ENCODE results near the gene DIO1. TPM values are rescaled to one million over a fixed set of nuclear protein-coding genes. Genes with fewer than 3 reads are reported as not detected.

Gene DIO1
- total RNA-seq, 1 experiment from 2014 or later = not detected

DNA sequence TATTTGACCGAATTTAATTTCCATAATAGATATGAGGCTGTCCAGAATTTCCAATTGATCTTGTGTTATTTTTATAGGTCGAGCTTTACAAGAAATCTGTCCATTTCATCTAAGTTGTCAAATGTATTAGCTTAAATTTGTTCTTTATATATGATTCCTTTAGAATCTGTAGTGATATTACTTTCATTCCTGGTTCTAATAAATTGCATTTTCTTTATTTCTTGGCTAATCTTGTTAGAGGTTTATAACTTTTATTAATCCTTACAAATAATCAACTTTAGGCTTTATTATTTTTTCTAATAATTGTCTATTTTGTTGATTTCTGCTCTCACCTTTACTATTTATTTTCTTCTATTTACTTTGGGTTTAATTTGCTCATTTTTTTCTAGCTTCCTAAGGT lies 37.5 kb downstream of the DIO1 start (continued):
- TF ChIP-seq, protein P1, sequence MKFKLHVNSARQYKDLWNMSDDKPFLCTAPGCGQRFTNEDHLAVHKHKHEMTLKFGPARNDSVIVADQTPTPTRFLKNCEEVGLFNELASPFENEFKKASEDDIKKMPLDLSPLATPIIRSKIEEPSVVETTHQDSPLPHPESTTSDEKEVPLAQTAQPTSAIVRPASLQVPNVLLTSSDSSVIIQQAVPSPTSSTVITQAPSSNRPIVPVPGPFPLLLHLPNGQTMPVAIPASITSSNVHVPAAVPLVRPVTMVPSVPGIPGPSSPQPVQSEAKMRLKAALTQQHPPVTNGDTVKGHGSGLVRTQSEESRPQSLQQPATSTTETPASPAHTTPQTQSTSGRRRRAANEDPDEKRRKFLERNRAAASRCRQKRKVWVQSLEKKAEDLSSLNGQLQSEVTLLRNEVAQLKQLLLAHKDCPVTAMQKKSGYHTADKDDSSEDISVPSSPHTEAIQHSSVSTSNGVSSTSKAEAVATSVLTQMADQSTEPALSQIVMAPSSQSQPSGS (CRISPR knock-in tag; IDR thresholded peaks at IDR 0.05; ENCODE audit: borderline replicate concordance, low read depth) = no peak
- TF ChIP-seq, protein P2, sequence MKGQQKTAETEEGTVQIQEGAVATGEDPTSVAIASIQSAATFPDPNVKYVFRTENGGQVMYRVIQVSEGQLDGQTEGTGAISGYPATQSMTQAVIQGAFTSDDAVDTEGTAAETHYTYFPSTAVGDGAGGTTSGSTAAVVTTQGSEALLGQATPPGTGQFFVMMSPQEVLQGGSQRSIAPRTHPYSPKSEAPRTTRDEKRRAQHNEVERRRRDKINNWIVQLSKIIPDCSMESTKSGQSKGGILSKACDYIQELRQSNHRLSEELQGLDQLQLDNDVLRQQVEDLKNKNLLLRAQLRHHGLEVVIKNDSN (CRISPR knock-in tag; IDR thresholded peaks at IDR 0.05) = no peak

DNA sequence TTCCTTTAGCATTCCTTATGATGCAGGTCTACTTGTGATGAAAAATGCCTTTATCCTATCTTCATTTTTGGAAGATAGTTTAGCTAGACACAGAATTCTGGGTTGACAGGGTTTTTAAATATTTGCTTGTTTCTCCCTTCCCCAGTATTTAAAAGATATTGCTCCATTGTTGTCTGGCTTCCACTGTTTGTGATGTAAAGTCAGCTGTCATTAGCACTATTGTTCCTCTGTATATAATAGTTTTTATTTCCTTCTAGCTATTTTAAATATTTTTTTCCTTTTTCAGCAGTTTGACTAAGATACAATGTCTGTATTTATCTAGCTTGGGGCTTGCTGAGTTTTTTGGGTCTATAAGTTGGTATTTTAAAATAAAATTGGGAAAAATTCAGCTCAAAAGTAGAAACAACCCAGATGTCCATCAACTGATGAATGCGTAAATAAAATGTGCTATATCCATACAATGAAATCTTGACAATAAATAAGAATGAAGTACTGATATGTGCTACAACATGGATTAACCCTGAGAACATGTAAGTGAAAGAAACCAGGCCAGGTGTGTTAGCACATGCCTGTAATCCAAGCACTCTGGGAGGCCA lies 40.3 kb downstream of the DIO1 start:
- H3K9me3 Mint-ChIP-seq = peaks cover 35% of the 10 kb centered on the region
- no peaks in the 10 kb centered on the region for H3K27me3 Mint-ChIP-seq (ENCODE audit: low read depth)
- TF ChIP-seq ZNF317 (CRISPR knock-in tag; IDR thresholded peaks at IDR 0.05; ENCODE audit: borderline replicate concordance, low read depth) = peak; percentile 93
- TF ChIP-seq ESRRA (CRISPR knock-in tag; IDR thresholded peaks at IDR 0.05; ENCODE audit: borderline replicate concordance) = no peak
- no peak for DNase-seq (ENCODE audit: low spot score)
- H3K4me1 Mint-ChIP-seq = no peaks in the 10 kb centered on the region
- H3K36me3 Mint-ChIP-seq = peaks cover 24% of the 10 kb centered on the region
- no peak for ATAC-seq
- CTCF ChIA-PET = interaction anchor here (0.8 to 1.2 kb wide), 2 partner anchors 9 to 12 kb away, joined by 3 read pairs; partner anchors contain the start of genes IFT25 and LRRC42
- H3K27ac Mint-ChIP-seq = no peak overlapping the region
- no peak overlapping the region for H3K4me3 Mint-ChIP-seq
- POLR2A ChIA-PET = no interaction called here

DNA sequence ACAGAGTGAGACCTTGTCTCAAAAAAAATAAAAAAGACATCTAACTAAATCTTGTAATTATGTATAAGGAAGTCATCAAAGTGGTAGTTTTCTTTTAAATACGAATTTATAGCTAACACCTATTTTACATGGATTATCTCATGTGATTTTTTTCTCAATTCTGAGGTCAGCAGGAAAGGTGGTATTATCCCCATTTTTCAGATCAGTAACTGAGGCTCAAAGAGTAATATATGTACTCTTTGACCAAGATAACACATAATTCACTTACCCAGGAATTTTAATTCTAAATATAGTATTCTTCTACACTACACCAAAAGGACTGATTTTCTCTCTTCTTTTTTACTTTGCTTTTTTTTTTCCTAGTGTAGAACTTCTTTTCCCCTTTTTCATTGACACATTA lies 42.4 kb downstream of the DIO1 start:
- DNase-seq (ENCODE audit: low spot score) (no peak), ATAC-seq (no peak)
- no peaks in the 10 kb centered on the region for H3K27me3 Mint-ChIP-seq (ENCODE audit: low read depth)
- H3K9me3 Mint-ChIP-seq = peaks cover 35% of the 10 kb centered on the region
- H3K4me3 Mint-ChIP-seq = no peak overlapping the region
- H3K4me1 Mint-ChIP-seq = no peaks in the 10 kb centered on the region
- POLR2A ChIA-PET = no interaction called here
- TF ChIP-seq ETV6 (CRISPR knock-in tag; IDR thresholded peaks at IDR 0.05) = no peak
- TF ChIP-seq, protein P3, sequence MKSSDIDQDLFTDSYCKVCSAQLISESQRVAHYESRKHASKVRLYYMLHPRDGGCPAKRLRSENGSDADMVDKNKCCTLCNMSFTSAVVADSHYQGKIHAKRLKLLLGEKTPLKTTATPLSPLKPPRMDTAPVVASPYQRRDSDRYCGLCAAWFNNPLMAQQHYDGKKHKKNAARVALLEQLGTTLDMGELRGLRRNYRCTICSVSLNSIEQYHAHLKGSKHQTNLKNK (CRISPR knock-in tag; IDR thresholded peaks at IDR 0.05) = no peak
- TF ChIP-seq, protein P4, sequence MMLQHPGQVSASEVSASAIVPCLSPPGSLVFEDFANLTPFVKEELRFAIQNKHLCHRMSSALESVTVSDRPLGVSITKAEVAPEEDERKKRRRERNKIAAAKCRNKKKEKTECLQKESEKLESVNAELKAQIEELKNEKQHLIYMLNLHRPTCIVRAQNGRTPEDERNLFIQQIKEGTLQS (CRISPR knock-in tag; conservative IDR thresholded peaks at IDR 0.05) = no peak
- no peak for TF ChIP-seq CBFB (CRISPR knock-in tag; IDR thresholded peaks at IDR 0.05; ENCODE audit: low read depth)
- TF ChIP-seq, protein P5, sequence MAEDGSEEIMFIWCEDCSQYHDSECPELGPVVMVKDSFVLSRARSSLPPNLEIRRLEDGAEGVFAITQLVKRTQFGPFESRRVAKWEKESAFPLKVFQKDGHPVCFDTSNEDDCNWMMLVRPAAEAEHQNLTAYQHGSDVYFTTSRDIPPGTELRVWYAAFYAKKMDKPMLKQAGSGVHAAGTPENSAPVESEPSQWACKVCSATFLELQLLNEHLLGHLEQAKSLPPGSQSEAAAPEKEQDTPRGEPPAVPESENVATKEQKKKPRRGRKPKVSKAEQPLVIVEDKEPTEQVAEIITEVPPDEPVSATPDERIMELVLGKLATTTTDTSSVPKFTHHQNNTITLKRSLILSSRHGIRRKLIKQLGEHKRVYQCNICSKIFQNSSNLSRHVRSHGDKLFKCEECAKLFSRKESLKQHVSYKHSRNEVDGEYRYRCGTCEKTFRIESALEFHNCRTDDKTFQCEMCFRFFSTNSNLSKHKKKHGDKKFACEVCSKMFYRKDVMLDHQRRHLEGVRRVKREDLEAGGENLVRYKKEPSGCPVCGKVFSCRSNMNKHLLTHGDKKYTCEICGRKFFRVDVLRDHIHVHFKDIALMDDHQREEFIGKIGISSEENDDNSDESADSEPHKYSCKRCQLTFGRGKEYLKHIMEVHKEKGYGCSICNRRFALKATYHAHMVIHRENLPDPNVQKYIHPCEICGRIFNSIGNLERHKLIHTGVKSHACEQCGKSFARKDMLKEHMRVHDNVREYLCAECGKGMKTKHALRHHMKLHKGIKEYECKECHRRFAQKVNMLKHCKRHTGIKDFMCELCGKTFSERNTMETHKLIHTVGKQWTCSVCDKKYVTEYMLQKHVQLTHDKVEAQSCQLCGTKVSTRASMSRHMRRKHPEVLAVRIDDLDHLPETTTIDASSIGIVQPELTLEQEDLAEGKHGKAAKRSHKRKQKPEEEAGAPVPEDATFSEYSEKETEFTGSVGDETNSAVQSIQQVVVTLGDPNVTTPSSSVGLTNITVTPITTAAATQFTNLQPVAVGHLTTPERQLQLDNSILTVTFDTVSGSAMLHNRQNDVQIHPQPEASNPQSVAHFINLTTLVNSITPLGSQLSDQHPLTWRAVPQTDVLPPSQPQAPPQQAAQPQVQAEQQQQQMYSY (CRISPR knock-in tag; IDR thresholded peaks at IDR 0.05) = no peak
- TF ChIP-seq, protein P6, sequence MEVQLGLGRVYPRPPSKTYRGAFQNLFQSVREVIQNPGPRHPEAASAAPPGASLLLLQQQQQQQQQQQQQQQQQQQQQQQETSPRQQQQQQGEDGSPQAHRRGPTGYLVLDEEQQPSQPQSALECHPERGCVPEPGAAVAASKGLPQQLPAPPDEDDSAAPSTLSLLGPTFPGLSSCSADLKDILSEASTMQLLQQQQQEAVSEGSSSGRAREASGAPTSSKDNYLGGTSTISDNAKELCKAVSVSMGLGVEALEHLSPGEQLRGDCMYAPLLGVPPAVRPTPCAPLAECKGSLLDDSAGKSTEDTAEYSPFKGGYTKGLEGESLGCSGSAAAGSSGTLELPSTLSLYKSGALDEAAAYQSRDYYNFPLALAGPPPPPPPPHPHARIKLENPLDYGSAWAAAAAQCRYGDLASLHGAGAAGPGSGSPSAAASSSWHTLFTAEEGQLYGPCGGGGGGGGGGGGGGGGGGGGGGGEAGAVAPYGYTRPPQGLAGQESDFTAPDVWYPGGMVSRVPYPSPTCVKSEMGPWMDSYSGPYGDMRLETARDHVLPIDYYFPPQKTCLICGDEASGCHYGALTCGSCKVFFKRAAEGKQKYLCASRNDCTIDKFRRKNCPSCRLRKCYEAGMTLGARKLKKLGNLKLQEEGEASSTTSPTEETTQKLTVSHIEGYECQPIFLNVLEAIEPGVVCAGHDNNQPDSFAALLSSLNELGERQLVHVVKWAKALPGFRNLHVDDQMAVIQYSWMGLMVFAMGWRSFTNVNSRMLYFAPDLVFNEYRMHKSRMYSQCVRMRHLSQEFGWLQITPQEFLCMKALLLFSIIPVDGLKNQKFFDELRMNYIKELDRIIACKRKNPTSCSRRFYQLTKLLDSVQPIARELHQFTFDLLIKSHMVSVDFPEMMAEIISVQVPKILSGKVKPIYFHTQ (CRISPR knock-in tag; IDR thresholded peaks at IDR 0.05) = no peak
- TF ChIP-seq, protein P7, sequence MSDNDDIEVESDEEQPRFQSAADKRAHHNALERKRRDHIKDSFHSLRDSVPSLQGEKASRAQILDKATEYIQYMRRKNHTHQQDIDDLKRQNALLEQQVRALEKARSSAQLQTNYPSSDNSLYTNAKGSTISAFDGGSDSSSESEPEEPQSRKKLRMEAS (CRISPR knock-in tag; IDR thresholded peaks at IDR 0.05) = no peak
- no peak for TF ChIP-seq MXD4 (CRISPR knock-in tag; IDR thresholded peaks at IDR 0.05; ENCODE audit: borderline replicate concordance)
- TF ChIP-seq NFYB (CRISPR knock-in tag; conservative IDR thresholded peaks at IDR 0.05; ENCODE audit: low read depth) = no peak
- TF ChIP-seq NFATC4 (CRISPR knock-in tag; IDR thresholded peaks at IDR 0.05) = no peak
- no peak for TF ChIP-seq ZNF232 (CRISPR knock-in tag; IDR thresholded peaks at IDR 0.05)
- H3K27ac Mint-ChIP-seq = no peak overlapping the region
- CTCF ChIA-PET = interaction anchor here (1.0 kb wide), 1 partner anchor 145 kb away, joined by 3 read pairs; no protein-coding TSS in a partner anchor
- peaks cover 24% of the 10 kb centered on the region for H3K36me3 Mint-ChIP-seq
